ENCODE results near the gene C11orf42.

DNA sequence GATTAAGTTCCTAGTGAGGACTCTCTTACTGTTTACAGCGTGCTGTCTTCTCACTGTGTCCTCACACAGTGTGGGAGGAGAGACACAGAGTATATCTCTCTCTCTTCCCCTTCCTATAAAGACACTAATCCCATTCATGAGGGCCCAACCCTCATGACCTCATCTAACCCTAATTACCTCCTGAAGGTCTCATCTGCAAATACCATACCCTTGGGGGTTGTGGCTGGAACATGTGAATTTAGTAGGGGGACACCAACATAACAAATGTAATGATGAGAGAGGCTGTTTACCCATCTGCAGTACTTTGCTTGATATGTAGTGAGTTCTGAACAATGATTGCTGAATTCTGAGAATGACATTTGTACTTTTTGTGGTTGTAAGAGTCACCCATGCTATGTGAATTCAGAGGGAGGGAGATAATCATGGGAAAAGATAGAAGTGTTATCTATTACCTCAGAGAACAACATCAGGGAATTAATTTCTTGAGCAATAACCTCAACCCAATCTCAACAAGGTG is 11.2 kb upstream of the C11orf42 start:
- TF ChIP-seq, protein P1, sequence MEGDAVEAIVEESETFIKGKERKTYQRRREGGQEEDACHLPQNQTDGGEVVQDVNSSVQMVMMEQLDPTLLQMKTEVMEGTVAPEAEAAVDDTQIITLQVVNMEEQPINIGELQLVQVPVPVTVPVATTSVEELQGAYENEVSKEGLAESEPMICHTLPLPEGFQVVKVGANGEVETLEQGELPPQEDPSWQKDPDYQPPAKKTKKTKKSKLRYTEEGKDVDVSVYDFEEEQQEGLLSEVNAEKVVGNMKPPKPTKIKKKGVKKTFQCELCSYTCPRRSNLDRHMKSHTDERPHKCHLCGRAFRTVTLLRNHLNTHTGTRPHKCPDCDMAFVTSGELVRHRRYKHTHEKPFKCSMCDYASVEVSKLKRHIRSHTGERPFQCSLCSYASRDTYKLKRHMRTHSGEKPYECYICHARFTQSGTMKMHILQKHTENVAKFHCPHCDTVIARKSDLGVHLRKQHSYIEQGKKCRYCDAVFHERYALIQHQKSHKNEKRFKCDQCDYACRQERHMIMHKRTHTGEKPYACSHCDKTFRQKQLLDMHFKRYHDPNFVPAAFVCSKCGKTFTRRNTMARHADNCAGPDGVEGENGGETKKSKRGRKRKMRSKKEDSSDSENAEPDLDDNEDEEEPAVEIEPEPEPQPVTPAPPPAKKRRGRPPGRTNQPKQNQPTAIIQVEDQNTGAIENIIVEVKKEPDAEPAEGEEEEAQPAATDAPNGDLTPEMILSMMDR (IDR thresholded peaks at IDR 0.05), result no peak
- TF ChIP-seq POLR2A (IDR thresholded peaks at IDR 0.05), result no peak

All from body of pancreas (tissue), 4 donors.